ENCODE data around the gene ASB15.
A peak's percentile ranks its signal among the peaks of the same experiment; 100 is the strongest.
"Not testable (repeated sequence)": the region's sequence is repeated elsewhere in the genome, so short reads cannot be mapped to it uniquely, and the experiment has no call there.

The ASB15 gene

GRCh38 chr7:123629281-123629680, 27.7 kb downstream of the ASB15 start:
- DNase-seq = no peak
- TF ChIP-seq CTCF (IDR thresholded peaks at IDR 0.05; ENCODE audit: low read depth, low read length) = no peak
- Histone ChIP-seq H3K9me3 (ENCODE audit: severe bottlenecking) (no peaks in the 10 kb centered on the region), H3K27ac (no peak overlapping the region), H3K4me3 (ENCODE audit: low read depth, low read length) (no peak overlapping the region), H3K36me3 (no peaks in the 10 kb centered on the region), H3K27me3 (ENCODE audit: insufficient read depth, low read depth, severe bottlenecking) (no peaks in the 10 kb centered on the region)

GRCh38 chr7:123632808-123633207, 31.2 kb downstream of the ASB15 start:
- DNase-seq = no peak
- Histone ChIP-seq H3K27ac (no peak overlapping the region), H3K36me3 (no peaks in the 10 kb centered on the region), H3K27me3 (ENCODE audit: insufficient read depth, low read depth, severe bottlenecking) (no peaks in the 10 kb centered on the region), H3K4me3 (ENCODE audit: low read depth, low read length) (no peak overlapping the region), H3K9me3 (ENCODE audit: severe bottlenecking) (no peaks in the 10 kb centered on the region)
- no peak for TF ChIP-seq CTCF (IDR thresholded peaks at IDR 0.05; ENCODE audit: low read depth, low read length)

- Histone ChIP-seq H3K36me3 (no peaks in the 10 kb centered on the region), H3K27ac (no peak overlapping the region), H3K27me3 (ENCODE audit: insufficient read depth, low read depth, severe bottlenecking) (no peaks in the 10 kb centered on the region), H3K9me3 (ENCODE audit: severe bottlenecking) (no peaks in the 10 kb centered on the region), H3K4me3 (ENCODE audit: low read depth, low read length) (no peak overlapping the region)
- no peak for TF ChIP-seq CTCF (IDR thresholded peaks at IDR 0.05; ENCODE audit: low read depth, low read length)
- no peak for DNase-seq
These were observed 31.9 kb downstream of the ASB15 start for GRCh38 chr7:123633553-123633952.

GRCh38 chr7:123634011-123634573, 32.5 kb downstream of the ASB15 start:
- not testable (repeated sequence) for H3K36me3 ChIP-seq; H3K9me3 ChIP-seq (ENCODE audit: severe bottlenecking); H3K4me3 ChIP-seq (ENCODE audit: low read depth, low read length); H3K27me3 ChIP-seq (ENCODE audit: insufficient read depth, low read depth, severe bottlenecking); H3K27ac ChIP-seq; DNase-seq

- H3K27me3 ChIP-seq (ENCODE audit: insufficient read depth, low read depth, severe bottlenecking) = no peaks in the 10 kb centered on the region
- TF ChIP-seq CTCF (IDR thresholded peaks at IDR 0.05; ENCODE audit: low read depth, low read length) = peak; percentile 43; the same call in 1 of the 2 replicates
- H3K36me3 ChIP-seq = no peaks in the 10 kb centered on the region
- H3K27ac ChIP-seq = no peak overlapping the region
- no peak for DNase-seq
- H3K9me3 ChIP-seq (ENCODE audit: severe bottlenecking) = no peaks in the 10 kb centered on the region
- H3K4me3 ChIP-seq (ENCODE audit: low read depth, low read length) = no peak overlapping the region
These were observed 34.1 kb downstream of the ASB15 start for GRCh38 chr7:123635551-123636359.

- Histone ChIP-seq H3K27ac (no peak overlapping the region), H3K4me3 (ENCODE audit: low read depth, low read length) (no peak overlapping the region), H3K9me3 (ENCODE audit: severe bottlenecking) (no peaks in the 10 kb centered on the region), H3K36me3 (no peaks in the 10 kb centered on the region), H3K27me3 (ENCODE audit: insufficient read depth, low read depth, severe bottlenecking) (no peaks in the 10 kb centered on the region)
- peak; percentile 20; the same call in 1 of the 2 replicates for TF ChIP-seq CTCF (IDR thresholded peaks at IDR 0.05; ENCODE audit: low read depth, low read length)
- DNase-seq = no peak
These were observed 35.6 kb downstream of the ASB15 start for GRCh38 chr7:123637203-123637602.

Measured in WERI-Rb-1 (cell line).